B cell (primary cell): ENCODE measurements around the gene PITPNB. TPM values are rescaled to one million over a fixed set of nuclear protein-coding genes. Genes with fewer than 3 reads are reported as not detected.
A peak's percentile ranks its signal among the peaks of the same experiment; 100 is the strongest.

Experiments
- ATAC-seq: fragments of 200-7000 bp; cut with Tn5 transposase; one replicate; pipeline ENCODE4 v1.10.0; 2021; ENCODE audit warnings: low read depth, mild to moderate bottlenecking, moderate number of reproducible peaks, moderate library complexity
- CTCF ChIA-PET: fragments of 350-600 bp; sonication (Branson Sonifier 250); formaldehyde crosslinking; loops from one replicate; lab custom pipeline; 2021; ENCODE audit warnings: antibody characterized with exemption, inconsistent platforms; lab: Charles Lee
- POLR2A ChIA-PET: fragments of 350-600 bp; sonication (Branson Sonifier 250); formaldehyde crosslinking; loops from one replicate; lab custom pipeline; 2021; ENCODE audit warnings: antibody characterized with exemption; lab: Charles Lee
- DNase-seq: peaks from one replicate; pipeline ENCODE4 v3.0.0; 2013
- H2AFZ ChIP-seq: 2 replicates; pipeline ENCODE4 v1.6.1; 2012; ENCODE audit warnings: mild to moderate bottlenecking, low read depth, low read length; ENCODE audit not compliant: insufficient read depth, poor library complexity, severe bottlenecking
- H3K27ac ChIP-seq, 2 donors: 1 replicate in 1 of 2; 2 replicates in 1 of 2; pipeline ENCODE4 v1.5.1; 2012 to 2013; ENCODE audit warnings: low read length in 2 of 2, mild to moderate bottlenecking in 2 of 2, moderate library complexity in 1 of 2
- H3K27me3 ChIP-seq, 4 experiments: fragments of 200-600 bp in 1 of 4; sonication (generic) in 1 of 4; replicated peaks in 1 of 4; 1 replicate in 2 of 4; 2 replicates in 2 of 4; pipeline versions ENCODE4 v1.6.1 to v1.7.0; 2013 to 2016; ENCODE audit warnings: low read length in 3 of 4, mild to moderate bottlenecking in 2 of 4, mixed read lengths in 1 of 4, moderate library complexity in 1 of 4; ENCODE audit not compliant: insufficient read depth in 4 of 4, control insufficient read depth in 3 of 4; ENCODE audit errors: control extremely low read depth in 1 of 4
- H3K36me3 ChIP-seq, 2 experiments: replicated peaks in 1 of 2; 1 replicate in 1 of 2; 2 replicates in 1 of 2; pipeline versions ENCODE4 v1.6.1 to v1.7.1; 2013; ENCODE audit warnings: low read length in 1 of 2; ENCODE audit not compliant: insufficient read depth in 2 of 2, control insufficient read depth in 1 of 2; ENCODE audit errors: control extremely low read depth in 1 of 2, extremely low read depth in 1 of 2
- H3K4me1 ChIP-seq, 2 donors: fragments of 200-600 bp in 1 of 2; sonication (generic) in 1 of 2; 1 replicate in 1 of 2; 2 replicates in 1 of 2; pipeline versions ENCODE4 v1.5.1 to v1.6.1; 2013 to 2017; ENCODE audit warnings: low read length in 2 of 2; ENCODE audit not compliant: control insufficient read depth in 2 of 2, insufficient read depth in 2 of 2
- H3K4me2 ChIP-seq: replicated peaks from 2 replicates; pipeline ENCODE3; 2012; ENCODE audit warnings: mild to moderate bottlenecking, low read depth, low read length; ENCODE audit not compliant: poor library complexity, severe bottlenecking
- H3K4me3 ChIP-seq, 5 experiments: fragments of 200-600 bp in 1 of 5; sonication (generic) in 1 of 5; 1 replicate in 3 of 5; 2 replicates in 2 of 5; pipeline versions ENCODE4 v1.5.1 to v1.7.0; 2011 to 2016; ENCODE audit warnings: low read length in 4 of 5, mild to moderate bottlenecking in 4 of 5, low read depth in 2 of 5, control low read depth in 1 of 5, moderate library complexity in 1 of 5; ENCODE audit not compliant: insufficient read depth in 1 of 5; ENCODE audit errors: control extremely low read depth in 1 of 5, extremely low read depth in 1 of 5
- H3K79me2 ChIP-seq: fragments of 200-600 bp; sonication (generic); one replicate; pipeline ENCODE4 v1.6.0; 2016; ENCODE audit warnings: low read length; ENCODE audit not compliant: control insufficient read depth, insufficient read depth
- H3K9ac ChIP-seq: fragments of 200-600 bp; sonication (generic); 2 replicates; pipeline ENCODE4 v1.6.1; 2017; ENCODE audit warnings: mild to moderate bottlenecking, low read length, moderate library complexity
- H3K9me3 ChIP-seq, 3 donors: one replicate each; pipeline versions ENCODE4 v1.6.1 to v1.7.1; 2013; ENCODE audit warnings: low read length in 2 of 3; ENCODE audit not compliant: control insufficient read depth in 2 of 3, insufficient read depth in 1 of 3; ENCODE audit errors: control extremely low read depth in 1 of 3
- H4K20me1 ChIP-seq: 2 replicates; pipeline ENCODE4 v1.6.0; 2012; ENCODE audit warnings: mild to moderate bottlenecking, low read length; ENCODE audit not compliant: insufficient read depth, control insufficient read depth, poor library complexity, severe bottlenecking
- H3K27ac Mint-ChIP-seq: one replicate; pipeline ENCODE4 v1.8.0; 2021; ENCODE audit warnings: mixed read lengths
- H3K27me3 Mint-ChIP-seq: one replicate; pipeline ENCODE4 v1.8.0; 2021; ENCODE audit warnings: mixed read lengths
- H3K4me1 Mint-ChIP-seq: one replicate; pipeline ENCODE4 v1.8.0; 2021; ENCODE audit warnings: mixed read lengths
- H3K4me3 Mint-ChIP-seq: one replicate; pipeline ENCODE4 v1.8.0; 2021; ENCODE audit warnings: mixed read lengths
- H3K9me3 Mint-ChIP-seq: one replicate; pipeline ENCODE4 v1.8.0; 2022; ENCODE audit warnings: mixed read lengths; ENCODE audit not compliant: insufficient read depth
- EZH2 ChIP-seq: IDR thresholded peaks from 2 replicates; pipeline ENCODE4 v1.6.1; 2012; ENCODE audit warnings: borderline replicate concordance, low read depth, mild to moderate bottlenecking, moderate library complexity, low read length; ENCODE audit not compliant: insufficient read depth, poor library complexity, severe bottlenecking
- WGBS: methylation state at CpG from one replicate; pipeline ENCODE4 v1.1.5; 2013; ENCODE audit warnings: missing lambda C conversion rate; ENCODE audit not compliant: insufficient coverage; 5-methylcytosine and 5-hydroxymethylcytosine counted together
- intact Hi-C: fragments of 100-400 bp; cut with micrococcal nuclease; formaldehyde crosslinking; loops from one replicate; pipeline ENCODE4 v1.10.0; 2022
- polyA plus RNA-seq: library from polyadenylated mRNA; depleted of rRNA; stranded (reverse); fragments of >200 nt; gene quantifications from 2 replicates; pipeline ENCODE4 v1.2.3, GENCODE V29; 2012
- total RNA-seq, 2 donors: library from RNA; stranded (reverse); fragments of 120-200 nt in 1 of 2; gene quantifications; 1 replicate in 1 of 2; 2 replicates in 1 of 2; pipeline versions ENCODE4 v1.2.3 to v1.2.4, GENCODE V29; 2013 to 2022
- TF ChIP-seq, protein P1 (sequence below): fragments of 200-600 bp; IDR thresholded peaks from one replicate; pipeline ENCODE4 v1.8.0; 2022; ENCODE audit warnings: antibody characterized with exemption, mild to moderate bottlenecking

PITPNB gene
- total and polyA plus RNA-seq, 2 donors (not counting 1 experiment from before 2014, with no cell fraction given): 17.5 to 82.3 TPM

GRCh38 chr22:27867085-27867952 is 51.7 kb downstream of the PITPNB start:
- no peak overlapping the region for H3K4me3 Mint-ChIP-seq
- Histone ChIP-seq H3K27ac (no peak overlapping the region), H3K9ac (no peak overlapping the region), H3K4me2 (no peak overlapping the region), H3K4me3 (no peak overlapping the region), H3K36me3 (peaks cover 0 to 51% of the 10 kb centered on the region in 2 experiments), H4K20me1 (no peaks in the 10 kb centered on the region), H3K27me3 (no peaks in the 10 kb centered on the region), H3K4me1 (peaks cover 0 to 3% of the 10 kb centered on the region in 2 donors), H3K9me3 (no peaks in the 10 kb centered on the region), H2AFZ (no peak overlapping the region), H3K79me2 (no peaks in the 10 kb centered on the region)
- ATAC-seq (no peak), DNase-seq (no peak)
- intact Hi-C loops: no loop called here
- ChIA-PET CTCF (no interaction called here), POLR2A (interaction anchor here (0.6 kb wide), 1 partner anchor 18 kb away, joined by 6 read pairs; no protein-coding TSS in a partner anchor)
- no CpG with 5 or more reads among the region's 4 CpGs for WGBS
- H3K27ac Mint-ChIP-seq: peak overlapping the region; percentile 43
- no peaks in the 10 kb centered on the region for H3K9me3 Mint-ChIP-seq
- H3K4me1 Mint-ChIP-seq: peaks cover 22% of the 10 kb centered on the region
- no peak for TF ChIP-seq EZH2
- H3K27me3 Mint-ChIP-seq: no peaks in the 10 kb centered on the region

DNA sequence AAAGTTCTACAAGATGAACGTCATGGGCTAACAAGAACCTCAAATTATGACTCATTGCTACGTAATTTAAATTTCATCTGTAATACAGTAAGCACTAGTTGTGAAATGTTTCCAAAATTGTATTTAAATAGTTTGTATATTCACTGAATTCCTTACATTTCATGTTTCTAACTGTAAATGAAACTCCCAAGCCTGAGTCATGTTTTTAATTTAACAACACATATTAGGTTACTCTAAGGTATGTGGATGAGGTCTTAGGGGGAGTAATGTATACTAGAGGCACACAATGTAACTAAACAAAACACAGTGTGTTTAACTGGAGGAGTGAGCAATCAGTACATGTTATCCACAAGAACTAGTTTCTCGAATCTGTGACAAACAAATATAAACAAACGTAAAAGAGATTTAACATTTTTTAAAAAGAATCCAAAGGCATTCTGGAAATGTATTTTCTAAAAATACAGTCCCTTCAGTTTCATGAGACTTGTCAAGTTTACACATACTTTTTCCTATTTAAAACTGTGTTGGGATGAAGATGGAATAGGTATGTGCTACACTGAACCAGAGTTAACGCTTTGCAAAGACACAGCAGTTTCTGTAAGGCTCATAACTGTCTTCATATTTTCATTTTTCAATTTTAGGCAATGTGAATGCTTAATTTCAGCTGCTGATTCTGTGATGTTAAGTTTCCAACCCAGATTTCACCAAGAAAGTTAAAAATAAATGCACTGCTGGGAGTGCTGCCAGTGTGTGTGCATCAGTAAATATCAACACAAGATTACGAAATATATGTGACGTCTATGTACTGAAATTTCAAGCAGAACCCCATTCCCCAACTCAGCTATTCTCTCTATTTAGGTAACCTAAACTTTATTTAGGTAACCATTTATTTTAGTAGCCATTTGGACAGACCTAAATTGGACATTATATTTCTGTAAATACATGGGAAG is 52.6 kb downstream of the PITPNB start:
- Histone ChIP-seq H3K4me1 (peaks cover 0 to 3% of the 10 kb centered on the region in 2 donors), H3K36me3 (peaks cover 2 to 53% of the 10 kb centered on the region in 2 experiments), H3K79me2 (no peaks in the 10 kb centered on the region), H3K4me3 (no peak overlapping the region), H3K27me3 (no peaks in the 10 kb centered on the region), H3K9ac (no peak overlapping the region), H4K20me1 (no peaks in the 10 kb centered on the region), H2AFZ (no peak overlapping the region), H3K4me2 (no peak overlapping the region), H3K27ac (no peak overlapping the region), H3K9me3 (no peaks in the 10 kb centered on the region)
- ATAC-seq (no peak), DNase-seq (no peak)
- peaks cover 22% of the 10 kb centered on the region for H3K4me1 Mint-ChIP-seq
- intact Hi-C loops: no loop called here
- no peaks in the 10 kb centered on the region for H3K9me3 Mint-ChIP-seq
- H3K27me3 Mint-ChIP-seq: no peaks in the 10 kb centered on the region
- ChIA-PET POLR2A (no interaction called here), CTCF (no interaction called here)
- H3K4me3 Mint-ChIP-seq: no peak overlapping the region
- H3K27ac Mint-ChIP-seq: no peak overlapping the region
- no CpG with 5 or more reads among the region's 7 CpGs for WGBS
- TF ChIP-seq, protein P1, sequence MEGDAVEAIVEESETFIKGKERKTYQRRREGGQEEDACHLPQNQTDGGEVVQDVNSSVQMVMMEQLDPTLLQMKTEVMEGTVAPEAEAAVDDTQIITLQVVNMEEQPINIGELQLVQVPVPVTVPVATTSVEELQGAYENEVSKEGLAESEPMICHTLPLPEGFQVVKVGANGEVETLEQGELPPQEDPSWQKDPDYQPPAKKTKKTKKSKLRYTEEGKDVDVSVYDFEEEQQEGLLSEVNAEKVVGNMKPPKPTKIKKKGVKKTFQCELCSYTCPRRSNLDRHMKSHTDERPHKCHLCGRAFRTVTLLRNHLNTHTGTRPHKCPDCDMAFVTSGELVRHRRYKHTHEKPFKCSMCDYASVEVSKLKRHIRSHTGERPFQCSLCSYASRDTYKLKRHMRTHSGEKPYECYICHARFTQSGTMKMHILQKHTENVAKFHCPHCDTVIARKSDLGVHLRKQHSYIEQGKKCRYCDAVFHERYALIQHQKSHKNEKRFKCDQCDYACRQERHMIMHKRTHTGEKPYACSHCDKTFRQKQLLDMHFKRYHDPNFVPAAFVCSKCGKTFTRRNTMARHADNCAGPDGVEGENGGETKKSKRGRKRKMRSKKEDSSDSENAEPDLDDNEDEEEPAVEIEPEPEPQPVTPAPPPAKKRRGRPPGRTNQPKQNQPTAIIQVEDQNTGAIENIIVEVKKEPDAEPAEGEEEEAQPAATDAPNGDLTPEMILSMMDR: no peak
- TF ChIP-seq EZH2: no peak
